Tongue (tissue), 2 donors: ENCODE results near the gene TRPT1. TPM values are rescaled to one million over a fixed set of nuclear protein-coding genes. Genes with fewer than 3 reads are reported as not detected.

Source experiments
- DNase-seq: peaks from one replicate; pipeline ENCODE4 v3.0.0-alpha.2; 2015
- total RNA-seq: library from RNA; depleted of rRNA; stranded (reverse); fragments of >200 nt; gene quantifications from one replicate; pipeline ENCODE4 v1.2.3, GENCODE V29; 2014

TRPT1 gene
- total RNA-seq, 1 donor from 2014 or later, result 53.3 TPM

- peak; percentile 90 for DNase-seq
Observed at GRCh38 chr11:64245401-64245796, 19.4 kb upstream of the TRPT1 start.

DNA sequence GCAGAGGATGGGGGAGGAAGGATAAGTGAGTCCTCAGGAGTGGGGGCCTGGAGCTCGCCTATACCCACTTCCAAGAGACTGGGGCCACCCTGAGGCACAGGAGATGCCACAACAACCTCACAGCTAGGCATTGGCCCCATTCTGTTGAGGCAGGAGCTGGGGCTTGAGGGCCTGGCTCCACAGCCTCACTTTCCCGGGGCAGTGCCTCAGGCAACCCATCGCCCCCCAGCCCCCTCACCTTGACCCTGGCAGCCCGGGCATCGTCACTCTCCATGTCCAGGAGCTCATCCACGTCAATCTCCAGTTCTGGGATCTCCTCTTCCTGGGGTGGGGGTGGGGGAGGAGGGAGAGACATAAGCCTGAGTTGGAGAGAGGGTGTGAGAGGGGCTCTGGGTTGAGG, 19.0 kb upstream of the TRPT1 start:
- DNase-seq, result no peak

DNA sequence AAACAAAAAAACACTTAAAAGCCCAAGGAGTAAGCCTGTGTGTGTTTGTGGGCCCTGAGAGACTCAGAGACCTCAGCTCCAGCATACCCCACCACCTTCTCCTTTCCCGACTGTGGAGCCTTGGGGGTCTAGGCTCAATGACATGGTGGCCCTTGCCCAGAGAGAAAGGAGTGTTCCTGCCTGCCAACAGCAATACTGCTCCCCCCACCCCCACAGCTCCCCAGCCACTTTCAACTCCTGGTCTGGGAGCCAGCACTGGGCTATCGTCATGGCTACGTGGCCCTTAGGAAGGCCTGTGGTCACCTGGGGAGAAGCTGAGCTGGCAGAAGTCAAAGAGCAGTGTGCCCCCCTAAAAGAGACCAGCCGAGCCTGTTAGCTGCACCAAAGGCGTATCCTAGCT, 18.1 kb upstream of the TRPT1 start:
- no peak for DNase-seq

DNA sequence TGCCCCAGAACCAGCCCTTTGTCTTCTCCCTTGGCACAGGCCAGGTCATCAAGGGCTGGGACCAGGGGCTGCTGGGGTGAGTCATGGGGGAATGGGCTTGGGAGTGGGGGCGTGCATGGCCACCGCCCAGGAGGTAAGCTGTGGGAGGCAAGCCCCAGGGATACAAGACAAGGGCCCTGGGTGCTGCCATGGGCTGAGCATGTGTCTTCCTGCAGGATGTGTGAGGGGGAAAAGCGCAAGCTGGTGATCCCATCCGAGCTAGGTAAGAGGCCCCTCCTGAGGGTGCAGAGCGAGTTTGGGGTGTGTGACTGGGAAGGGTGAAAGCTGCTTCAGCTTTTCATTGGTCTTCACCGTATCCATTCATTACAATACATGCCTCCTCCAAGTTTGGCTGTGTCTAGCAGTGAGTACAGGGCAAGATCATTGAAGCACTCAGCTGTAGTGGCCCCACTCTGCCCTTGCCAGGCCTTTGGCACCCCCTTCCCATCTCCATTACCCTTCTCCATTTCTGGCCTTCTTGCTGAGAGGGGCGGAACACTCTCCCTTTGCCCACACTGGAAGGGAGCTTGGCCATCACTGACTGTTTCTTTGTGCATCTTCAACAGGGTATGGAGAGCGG, 17.4 kb upstream of the TRPT1 start:
- no peak for DNase-seq

DNA sequence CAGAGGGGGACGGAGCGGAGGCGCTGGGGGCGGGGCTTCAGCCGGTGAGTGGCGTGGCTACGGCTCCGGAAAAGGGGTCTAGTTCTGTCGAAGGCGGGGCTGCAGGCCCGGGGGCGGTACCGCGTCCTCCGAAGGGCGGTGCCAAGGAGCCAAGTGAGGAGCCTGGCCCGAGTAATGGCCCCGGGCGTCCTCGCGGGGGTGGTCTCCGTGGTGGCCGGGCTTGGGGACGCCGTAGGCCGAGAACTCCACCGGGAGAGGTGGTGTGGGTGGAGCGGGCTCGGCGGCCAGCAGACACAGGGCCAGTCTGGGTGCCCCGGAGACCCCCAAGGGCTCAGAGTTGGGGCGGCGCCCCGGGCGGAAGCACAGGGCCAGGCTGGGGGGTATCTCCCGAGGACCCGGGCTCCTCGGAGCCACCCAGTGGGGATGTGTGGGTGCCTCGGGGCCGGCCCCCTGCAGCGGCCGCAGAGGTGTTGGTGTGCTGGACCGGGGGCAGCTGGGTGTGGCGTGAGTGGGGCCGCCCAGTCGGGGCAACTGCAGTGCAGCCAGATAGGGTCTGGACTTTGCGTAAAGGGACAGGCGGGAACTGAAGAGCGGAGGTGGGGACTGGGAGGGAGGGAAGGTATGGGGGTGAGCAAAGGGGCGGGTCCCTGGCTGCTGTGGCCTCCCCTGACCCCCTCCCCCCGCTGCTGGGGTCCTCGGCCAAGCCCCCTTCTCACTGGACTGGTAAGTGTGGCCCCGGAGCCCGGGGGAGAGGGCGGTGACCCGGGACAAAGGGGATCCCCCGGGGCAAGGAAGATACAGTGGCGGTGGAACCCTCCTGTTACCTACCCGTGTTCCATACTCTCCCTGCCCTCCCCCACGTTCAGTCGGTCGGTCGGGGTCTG, 15.7 kb upstream of the TRPT1 start:
- peak; percentile 58 for DNase-seq

DNA sequence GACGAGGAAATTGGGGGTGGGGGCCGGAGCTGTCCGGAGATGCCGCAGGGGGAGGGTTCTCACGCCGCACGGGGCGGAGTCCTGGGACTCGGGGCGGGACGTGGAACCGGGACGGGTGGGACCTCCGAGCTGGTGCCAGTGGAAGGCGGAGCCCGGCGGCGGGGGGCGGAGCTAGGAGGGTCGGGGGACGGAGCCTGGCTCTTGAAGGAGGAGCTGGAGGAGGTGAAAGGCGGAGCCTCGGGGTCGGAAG, 15.2 kb upstream of the TRPT1 start:
- peak; percentile 100 for DNase-seq

GRCh38 chr11:64240435-64241240, 14.7 kb upstream of the TRPT1 start, which contains the start of gene FKBP2:
TSS of gene FKBP2 (plus strand) at chr11:64241095. CDS start at chr11:64242388, 1,293 bp downstream.
- peak; percentile 99 for DNase-seq

DNA sequence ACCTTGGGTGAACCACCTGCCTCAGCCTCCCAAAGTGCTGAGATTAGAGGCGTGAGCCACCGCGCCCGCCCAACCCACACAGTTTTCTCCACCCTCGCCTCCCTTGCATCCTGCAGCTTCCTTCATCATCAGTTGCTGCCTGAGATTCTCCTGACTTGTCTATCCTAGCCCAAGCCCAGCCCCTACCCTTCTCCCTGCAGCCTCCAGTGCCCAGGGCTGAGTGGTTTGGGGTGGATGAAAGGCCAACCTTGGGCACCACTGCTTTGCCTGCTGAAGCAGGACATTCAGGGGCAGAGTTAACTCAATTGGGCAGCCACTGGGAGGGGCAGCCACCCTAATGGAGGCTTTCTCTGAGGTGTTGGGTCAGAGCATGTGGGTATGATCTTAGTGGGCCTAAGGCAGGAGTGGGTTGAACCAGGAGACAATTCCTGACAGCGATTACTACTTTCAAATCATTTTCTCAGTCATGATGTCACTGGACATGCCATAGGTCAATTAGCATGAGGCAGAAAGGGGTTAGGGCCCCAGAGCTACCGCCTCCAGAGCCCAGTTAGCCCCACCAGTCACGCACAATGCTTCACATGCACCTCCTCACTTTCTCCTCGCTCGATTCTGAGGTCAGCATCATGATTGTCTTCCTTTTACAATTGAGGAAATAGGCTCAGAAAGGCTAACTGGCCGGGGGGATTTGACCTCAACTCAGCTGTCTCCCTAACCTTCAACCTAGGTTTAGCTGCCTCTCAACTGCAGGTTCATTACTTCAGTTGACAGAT, 13.9 kb upstream of the TRPT1 start:
- DNase-seq, result no peak

GRCh38 chr11:64238999-64239398, 13.0 kb upstream of the TRPT1 start:
- no peak for DNase-seq

DNA sequence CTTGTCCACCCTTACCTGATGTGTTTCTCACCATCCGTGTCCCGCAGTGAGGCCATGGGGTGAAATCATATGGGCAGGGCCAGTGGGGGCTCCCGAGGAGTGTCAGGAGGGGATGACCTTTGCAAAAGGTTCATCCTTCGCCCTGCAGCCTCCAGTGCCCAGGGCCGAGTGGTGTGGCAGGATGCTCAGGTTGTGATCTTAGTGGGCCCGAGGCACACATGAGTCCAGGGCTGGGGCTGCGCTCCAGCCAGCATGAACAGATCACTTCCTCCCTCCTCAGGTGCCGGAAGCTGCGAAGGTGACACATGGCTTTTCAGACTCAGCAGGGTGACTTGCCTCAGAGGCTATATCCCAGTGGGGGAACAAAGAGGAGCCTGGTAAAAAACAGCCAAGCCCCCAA, 12.1 kb upstream of the TRPT1 start:
- no peak for DNase-seq

- DNase-seq, result peak; percentile 56
Observed at GRCh38 chr11:64237484-64237951, 11.5 kb upstream of the TRPT1 start.

DNA sequence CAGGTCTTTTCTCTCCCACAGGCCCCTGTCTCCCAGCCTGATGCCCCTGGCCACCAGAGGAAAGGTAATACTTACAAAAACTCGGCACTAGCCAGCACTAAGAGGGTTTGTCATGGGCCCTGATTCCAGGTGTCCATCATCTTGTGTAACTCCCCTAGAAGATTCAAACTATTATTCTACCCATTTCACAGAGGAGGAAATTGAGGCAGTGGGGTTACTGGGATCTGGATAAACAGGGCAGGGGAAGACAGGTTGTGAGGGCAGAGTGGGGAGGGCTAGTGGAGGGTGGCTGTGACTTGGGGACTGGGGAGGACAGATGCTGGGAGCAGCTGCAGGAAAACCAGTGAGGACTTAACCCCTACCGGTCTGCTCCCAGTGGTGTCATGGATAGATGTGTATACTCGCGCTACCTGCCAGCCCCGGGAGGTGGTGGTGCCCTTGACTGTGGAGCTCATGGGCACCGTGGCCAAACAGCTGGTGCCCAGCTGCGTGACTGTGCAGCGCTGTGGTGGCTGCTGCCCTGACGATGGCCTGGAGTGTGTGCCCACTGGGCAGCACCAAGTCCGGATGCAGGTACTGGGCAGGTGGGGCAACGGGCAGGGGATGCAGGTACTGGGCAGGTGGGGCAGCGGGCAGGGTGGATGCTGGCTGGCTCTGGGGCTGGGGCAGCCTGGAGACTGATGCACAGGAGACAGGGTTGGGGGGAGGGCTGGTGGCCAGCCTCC, 9.6 kb upstream of the TRPT1 start:
- no peak for DNase-seq

DNA sequence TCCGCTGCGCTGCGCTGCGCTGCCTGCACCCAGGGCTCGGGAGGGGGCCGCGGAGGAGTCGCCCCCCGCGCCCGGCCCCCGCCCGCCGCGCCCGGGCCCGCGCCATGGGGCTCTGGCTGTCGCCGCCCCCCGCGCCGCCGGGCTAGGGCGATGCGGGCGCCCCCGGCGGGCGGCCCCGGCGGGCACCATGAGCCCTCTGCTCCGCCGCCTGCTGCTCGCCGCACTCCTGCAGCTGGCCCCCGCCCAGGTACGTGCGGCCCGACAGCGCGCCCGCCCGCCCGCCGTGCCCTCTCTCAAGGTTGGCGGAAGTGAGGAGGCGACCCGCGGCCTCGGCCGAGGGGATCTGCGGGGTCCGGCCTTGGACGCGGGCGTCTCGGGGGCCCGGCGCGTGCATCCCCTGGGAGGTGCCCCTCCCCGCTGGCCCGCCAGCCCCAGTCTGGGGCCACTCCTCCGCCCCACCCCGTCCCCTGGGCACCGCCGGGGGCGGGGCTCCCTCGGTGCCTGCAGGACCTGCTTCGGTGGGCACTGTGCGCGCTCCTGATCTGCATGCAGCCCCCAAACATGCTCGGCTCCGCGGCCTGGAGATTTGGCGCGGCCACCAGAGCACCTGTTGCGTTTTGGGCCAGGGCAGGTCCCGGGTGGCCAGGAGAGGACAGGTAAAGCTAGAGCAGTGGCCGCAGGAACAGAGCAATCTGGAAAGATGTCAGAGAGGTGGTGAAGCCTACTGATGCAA, 8.8 kb upstream of the TRPT1 start:
- peak; percentile 51 for DNase-seq

- peak; percentile 84 for DNase-seq
Observed at GRCh38 chr11:64233913-64234586, 8.1 kb upstream of the TRPT1 start, which contains the start of gene VEGFB. TSS of gene VEGFB (plus strand) at chr11:64234584. CDS start at chr11:64234834, 250 bp downstream.

DNA sequence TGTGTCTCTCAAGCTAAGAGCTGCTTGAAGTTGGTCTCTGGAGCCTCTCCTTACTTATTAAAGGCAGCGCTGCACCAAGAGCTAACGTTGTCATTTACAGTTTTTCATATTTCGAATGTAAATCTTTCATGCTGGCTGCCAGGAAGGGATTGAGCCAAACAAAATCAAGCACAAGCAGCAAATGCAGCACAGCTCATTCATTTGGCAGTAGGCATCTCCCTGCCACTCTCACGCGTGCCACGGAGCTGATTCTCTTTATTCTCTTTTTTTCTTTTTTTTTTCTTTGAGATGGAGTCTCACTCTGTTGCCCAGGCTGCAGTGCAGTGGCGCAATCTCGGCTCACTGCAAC, 7.0 kb upstream of the TRPT1 start:
- no peak for DNase-seq

- DNase-seq, result no peak
Observed at GRCh38 chr11:64232182-64232966, 6.4 kb upstream of the TRPT1 start.

- DNase-seq, result no peak
Observed at GRCh38 chr11:64231546-64231945, 5.6 kb upstream of the TRPT1 start.

DNA sequence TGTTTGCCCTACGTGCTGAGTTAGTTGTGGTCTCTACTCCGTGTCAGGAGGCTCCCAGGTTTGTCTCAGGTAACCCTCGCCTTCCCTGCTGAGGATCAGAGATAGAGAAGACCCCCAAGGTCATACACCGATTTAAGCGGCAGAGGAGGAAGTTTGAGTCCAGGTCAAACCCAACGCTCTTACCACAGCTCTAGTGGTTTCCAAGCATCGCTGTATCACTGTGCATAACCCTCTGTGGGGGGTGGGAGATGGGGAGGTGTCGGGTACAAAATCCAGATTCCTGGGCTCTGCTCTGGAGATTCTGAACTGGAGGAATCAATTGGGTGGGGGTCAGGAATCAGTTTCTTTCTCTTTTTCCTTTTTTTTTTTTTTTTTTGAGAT, 5.0 kb upstream of the TRPT1 start:
- no peak for DNase-seq
